Activated CD8-positive, alpha-beta memory T cell treated with anti-CD3 and anti-CD28 coated beads, Interleukin-2, amount 50 U/mL, for 24 hours (primary cell): ENCODE measurements around the gene PIK3CG.
"Not testable (repeated sequence)": the region's sequence is repeated elsewhere in the genome, so short reads cannot be mapped to it uniquely, and the experiment has no call there.

Experiments
- DNase-seq: peaks from one replicate; pipeline ENCODE4 v3.0.0-alpha.2; 2020; ENCODE audit errors: extremely low read depth

The PIK3CG gene

DNA sequence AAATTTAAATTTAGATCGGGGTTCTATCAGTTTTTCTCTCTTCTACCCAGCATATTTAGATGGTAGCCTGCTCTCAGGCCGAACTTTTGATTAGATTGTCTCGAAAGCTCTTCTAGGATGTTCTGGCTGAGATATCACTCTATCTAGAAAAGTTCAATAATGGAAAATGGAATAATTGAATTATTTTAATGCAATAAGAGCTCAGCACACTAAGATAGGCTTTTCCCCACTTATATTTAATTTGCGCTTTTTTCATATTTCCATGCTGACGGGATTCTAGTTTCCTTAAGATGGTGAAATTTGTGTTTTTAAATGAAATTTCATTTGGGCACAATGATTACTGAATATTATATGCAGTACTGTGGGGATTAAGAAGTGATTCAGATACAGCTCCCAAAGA, 73.7 kb downstream of the PIK3CG start:
- no peak for DNase-seq

DNA sequence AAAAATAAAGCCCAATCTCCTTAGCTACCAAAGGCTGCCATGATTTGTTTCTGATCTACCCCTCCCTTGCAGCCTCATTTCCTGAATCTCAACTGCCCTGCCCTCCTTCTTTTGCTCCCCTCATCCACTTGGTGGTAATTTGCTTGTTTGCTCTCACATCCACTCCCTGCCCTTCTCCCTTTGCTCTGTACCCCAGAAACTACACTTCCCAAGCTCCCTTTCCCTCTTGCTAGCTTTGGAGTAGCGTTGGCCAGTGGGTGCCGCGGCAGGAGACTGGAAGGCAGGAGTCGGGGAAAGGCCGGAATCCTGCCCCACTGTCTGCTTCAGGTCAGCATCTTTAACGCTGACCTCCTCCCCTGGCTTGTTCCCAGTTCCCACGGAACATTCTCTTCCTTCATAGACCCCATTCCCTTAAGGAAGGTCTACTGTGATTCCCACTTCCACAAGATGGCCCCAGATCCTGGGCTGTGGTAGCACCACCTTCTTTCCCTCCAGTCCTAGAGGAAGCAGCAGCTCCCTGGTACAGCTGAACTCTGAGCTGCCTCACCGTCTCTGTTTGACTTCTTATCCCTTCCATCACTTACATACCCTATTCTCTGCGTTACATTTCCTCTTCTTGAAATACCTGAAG, 79.1 kb downstream of the PIK3CG start:
- DNase-seq, result no peak

DNA sequence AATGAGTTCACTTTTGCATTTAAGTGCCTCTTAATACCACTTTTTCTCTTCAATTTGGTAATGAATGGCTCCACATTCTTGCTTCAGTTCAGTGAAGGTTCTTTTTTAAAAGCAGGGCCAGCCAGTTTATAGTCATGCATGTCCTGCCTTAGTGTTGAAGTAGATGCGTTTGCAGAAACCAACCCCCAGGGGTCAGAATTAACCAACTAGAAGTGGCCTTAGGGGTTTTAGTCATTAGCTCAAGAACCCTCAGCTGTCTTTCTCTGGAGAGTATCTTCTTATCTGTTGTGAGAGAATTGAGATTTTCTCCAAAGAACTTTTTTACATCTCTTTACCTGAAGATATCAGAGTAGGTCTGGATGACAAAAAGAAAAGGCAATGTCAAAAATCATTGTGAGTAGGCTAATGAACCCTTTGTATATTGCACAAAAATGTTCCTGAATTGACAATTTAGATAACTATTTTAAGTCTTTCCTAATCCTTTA, 82.2 kb downstream of the PIK3CG start:
- DNase-seq, result no peak

DNA sequence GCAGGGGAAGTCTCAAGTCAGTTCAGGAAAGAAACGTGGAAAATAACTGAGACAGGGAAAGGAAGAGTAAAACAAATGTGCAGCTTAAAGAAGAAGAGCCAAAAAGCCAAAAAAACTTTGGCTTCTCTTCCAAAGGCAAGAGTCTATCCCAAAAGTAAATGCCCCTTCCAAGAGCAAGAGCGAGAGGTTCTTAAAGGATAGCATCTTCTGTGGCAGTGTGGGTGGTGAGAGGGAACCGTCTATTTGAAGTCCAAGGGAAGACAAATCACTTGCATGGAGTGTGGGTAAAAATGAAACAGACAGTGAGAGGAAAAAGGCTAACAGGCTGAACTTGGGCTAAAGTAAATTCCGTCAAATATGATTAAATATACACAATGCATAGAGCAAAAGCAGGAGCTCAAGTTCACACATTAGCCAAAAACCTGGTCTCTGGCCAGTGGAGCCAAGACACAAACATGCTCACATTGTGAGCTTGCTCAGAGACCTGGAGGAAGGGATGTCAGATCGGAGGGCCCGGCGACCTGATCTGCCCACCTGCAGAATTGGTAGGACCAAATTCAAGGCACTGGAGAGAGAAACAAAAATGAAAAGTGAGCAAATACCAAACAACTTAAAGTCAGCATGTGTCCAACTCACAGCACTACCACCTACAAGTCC, 87.0 kb downstream of the PIK3CG start:
- no peak for DNase-seq

DNA sequence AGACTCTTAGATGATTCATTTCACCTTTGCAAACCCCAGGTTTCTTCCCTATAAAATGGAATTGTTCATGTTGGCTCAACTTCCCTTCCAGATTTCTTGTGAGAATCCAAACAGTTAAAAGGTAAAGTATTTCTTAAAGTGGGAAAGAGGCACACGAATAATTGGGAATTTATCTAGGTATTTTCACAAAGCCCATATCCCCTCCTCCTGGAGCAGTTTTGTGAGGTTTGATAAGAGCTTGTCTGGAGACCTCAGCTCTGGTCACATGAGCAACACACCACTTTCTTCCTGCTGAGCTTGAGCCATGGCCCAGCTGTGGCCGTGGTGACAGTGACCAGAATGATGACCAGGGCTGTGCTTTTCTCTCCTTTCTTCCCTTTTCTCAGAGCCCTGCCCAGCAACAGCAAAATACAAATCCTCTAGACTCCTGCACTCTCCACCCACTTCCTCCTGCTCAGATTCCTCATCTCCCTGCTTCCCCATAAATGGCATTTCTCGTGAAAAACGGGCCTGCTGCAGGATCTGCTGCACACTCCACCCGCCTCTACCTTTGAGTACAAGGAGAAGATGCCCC, 87.7 kb downstream of the PIK3CG start:
- DNase-seq, result no peak

DNA sequence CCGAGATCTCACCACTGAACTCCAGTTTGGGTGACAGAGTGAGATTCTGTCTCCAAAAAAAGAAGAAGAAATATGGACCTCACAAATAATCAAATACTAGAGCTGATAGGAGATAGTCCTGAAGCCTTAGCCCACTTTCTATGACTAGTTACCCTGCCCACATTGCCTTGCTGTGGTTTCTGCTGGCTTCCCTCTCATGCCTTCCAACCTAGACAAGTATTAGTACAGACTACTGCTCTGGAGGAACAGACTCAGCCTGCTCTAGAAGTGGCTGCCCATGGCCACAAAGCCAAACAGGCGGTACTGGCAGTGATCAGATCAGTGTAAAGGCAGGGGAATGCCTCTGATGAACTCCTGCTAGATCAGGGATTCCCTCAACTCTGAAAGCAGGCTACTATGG, 89.8 kb downstream of the PIK3CG start:
- DNase-seq, result no peak

DNA sequence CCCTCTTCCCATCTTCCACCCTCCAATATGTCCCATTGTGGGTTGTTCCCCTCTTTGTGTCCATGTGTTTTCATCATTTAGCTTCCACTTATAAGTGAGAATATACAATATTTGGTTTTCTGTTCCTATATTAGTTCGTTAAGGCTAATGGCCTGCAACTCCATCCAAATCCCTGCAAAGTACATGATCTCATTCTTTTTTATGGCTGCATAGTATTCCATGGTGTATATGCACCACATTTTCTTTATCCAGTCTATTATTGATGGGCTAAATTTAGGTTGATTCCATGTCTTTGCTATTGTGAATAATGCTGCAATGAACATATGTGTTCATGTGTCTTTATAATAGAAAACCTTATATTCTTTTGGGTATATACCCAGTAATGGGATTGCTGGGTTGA, 90.8 kb downstream of the PIK3CG start:
- DNase-seq, result not testable (repeated sequence)
